Measurements from ENCODE around the gene CCDC32. TPM values are rescaled to one million over a fixed set of nuclear protein-coding genes. Genes with fewer than 3 reads are reported as not detected.

Gene CCDC32
- total and polyA plus RNA-seq, 2 of the 8 experiments (the other 6 are each of a cell fraction or from before 2014, with no cell fraction given) = 8.9 to 12.1 TPM

GRCh38 chr15:40523611-40524010, 41.2 kb downstream of the CCDC32 start:
- Histone ChIP-seq H2BK120ac (replicated peaks; ENCODE audit: low read depth, low read length) (no peak overlapping the region), H2AFZ (ENCODE audit: low read length) (no peak overlapping the region), H3K27me3 (replicated peaks in 1 of 4; ENCODE audit: control insufficient read depth in 3 of 4, extremely low read depth in 1 of 4, insufficient read depth in 3 of 4, low read length in 3 of 4) (no peaks in the 10 kb centered on the region), H3K14ac (ENCODE audit: insufficient read length) (no peak overlapping the region), H3K4me3 (ENCODE audit: extremely low read depth in 1 of 4, insufficient read depth in 2 of 4, low read depth in 3 of 4, low read length in 4 of 4) (no peak overlapping the region), H3K4ac (replicated peaks; ENCODE audit: insufficient read length, low read depth, low read length) (no peak overlapping the region), H3K27ac (ENCODE audit: low read depth, low read length) (no peak overlapping the region), H3K79me2 (ENCODE audit: control insufficient read depth in 1 of 2, insufficient read depth in 2 of 2, low read length in 2 of 2) (no peaks in the 10 kb centered on the region), H3K18ac (ENCODE audit: extremely low read depth, low read length) (no peak overlapping the region), H2AK5ac (ENCODE audit: low read depth, low read length) (no peak overlapping the region), H3K23ac (ENCODE audit: insufficient read length) (no peak overlapping the region), H3K23me2 (ENCODE audit: low read depth, low read length) (no peaks in the 10 kb centered on the region), H3K9ac (replicated peaks in 1 of 4; ENCODE audit: extremely low read depth in 1 of 4, low read depth in 3 of 4, low read length in 3 of 4) (no peak overlapping the region), H2BK12ac (ENCODE audit: low read depth, low read length) (no peak overlapping the region), H3K9me3 (ENCODE audit: insufficient read depth in 2 of 2, low read depth in 1 of 2, low read length in 1 of 2) (no peaks in the 10 kb centered on the region), H2BK20ac (ENCODE audit: low read length) (no peak overlapping the region), H3K4me2 (ENCODE audit: insufficient read depth in 1 of 2, low read depth in 2 of 2, low read length in 2 of 2) (no peak overlapping the region), H3K79me1 (ENCODE audit: low read depth, low read length) (no peaks in the 10 kb centered on the region; the same call in 1 of the 2 replicates), H4K91ac (replicated peaks; ENCODE audit: insufficient read length, low read length) (no peak overlapping the region), H3K4me1 (replicated peaks in 1 of 4; ENCODE audit: control insufficient read depth in 3 of 4, insufficient read depth in 4 of 4, low read length in 3 of 4) (no peaks in the 10 kb centered on the region), H4K8ac (ENCODE audit: extremely low read depth, insufficient read depth, low read length) (no peak overlapping the region), H3K56ac (replicated peaks; ENCODE audit: insufficient read length, low read depth, low read length) (no peak overlapping the region), H3K36me3 (ENCODE audit: control insufficient read depth in 2 of 4, insufficient read depth in 4 of 4, low read length in 3 of 4) (no peaks in the 10 kb centered on the region), H2BK5ac (ENCODE audit: low read depth, low read length) (no peak overlapping the region), H4K5ac (ENCODE audit: insufficient read length, low read depth, low read length) (no peak overlapping the region), H4K20me1 (replicated peaks in 1 of 2; ENCODE audit: control insufficient read depth in 1 of 2, insufficient read depth in 2 of 2, low read length in 2 of 2) (no peaks in the 10 kb centered on the region), H2BK15ac (ENCODE audit: low read length) (no peak overlapping the region)
- TF ChIP-seq KDM1A (IDR thresholded peaks at IDR 0.05; ENCODE audit: borderline replicate concordance, low read length) (no peak), CTBP2 (IDR thresholded peaks at IDR 0.05; ENCODE audit: borderline replicate concordance, insufficient read depth, insufficient read length, low read length) (no peak), CBX5 (IDR thresholded peaks at IDR 0.05; ENCODE audit: low read depth, low read length) (no peak), RAD21 (IDR thresholded peaks at IDR 0.05 in 1 of 2, conservative IDR thresholded peaks at IDR 0.05 in 1 of 2; ENCODE audit: low read depth in 2 of 2, low read length in 2 of 2) (no peak), RBBP5 (IDR thresholded peaks at IDR 0.05; ENCODE audit: borderline replicate concordance, low read depth, low read length) (no peak)
- CTCF ChIA-PET (ENCODE audit: partially characterized antibody) = no interaction called here
- DNase-seq (ENCODE audit: low read depth in 1 of 2, low spot score in 2 of 2) (no peak), FAIRE-seq (no peak)
- POLR2A ChIA-PET (ENCODE audit: partially characterized antibody) = no interaction called here
